Osteocyte (in vitro differentiated cells): ENCODE results near the gene GIMAP8. TPM values are rescaled to one million over a fixed set of nuclear protein-coding genes. Genes with fewer than 3 reads are reported as not detected.

Source experiments
- DNase-seq: peaks from one replicate; pipeline ENCODE4 v3.0.0; 2021; ENCODE audit warnings: mixed read lengths; ENCODE audit not compliant: unreplicated experiment; ENCODE audit errors: extremely low spot score
- H3K27ac Mint-ChIP-seq: one replicate; pipeline ENCODE4 v1.8.0; 2021; ENCODE audit warnings: mild to moderate bottlenecking, mixed read lengths; ENCODE audit not compliant: unreplicated experiment
- H3K27me3 Mint-ChIP-seq: one replicate; pipeline ENCODE4 v1.8.0; 2021; ENCODE audit warnings: mixed read lengths; ENCODE audit not compliant: unreplicated experiment
- H3K36me3 Mint-ChIP-seq: one replicate; pipeline ENCODE4 v1.8.0; 2021; ENCODE audit warnings: mixed read lengths; ENCODE audit not compliant: unreplicated experiment
- H3K4me1 Mint-ChIP-seq: one replicate; pipeline ENCODE4 v1.8.0; 2021; ENCODE audit warnings: mixed read lengths; ENCODE audit not compliant: unreplicated experiment
- H3K4me3 Mint-ChIP-seq: one replicate; pipeline ENCODE4 v1.8.0; 2021; ENCODE audit warnings: mild to moderate bottlenecking, moderate library complexity, mixed read lengths; ENCODE audit not compliant: unreplicated experiment
- H3K9me3 Mint-ChIP-seq: one replicate; pipeline ENCODE4 v1.8.0; 2021; ENCODE audit warnings: mixed read lengths; ENCODE audit not compliant: unreplicated experiment
- total RNA-seq: library from RNA; stranded (reverse); gene quantifications from 2 replicates; pipeline ENCODE4 v1.2.1, GENCODE V29; 2021
- TF ChIP-seq, protein P1 (sequence below): fragments of 200-600 bp; sonication (generic); IDR thresholded peaks from 2 replicates; pipeline ENCODE4 v1.5.0; 2021; ENCODE audit warnings: antibody characterized with exemption, mild to moderate bottlenecking, moderate library complexity

The GIMAP8 gene
- total RNA-seq, 1 donor from 2014 or later, result not detected

DNA sequence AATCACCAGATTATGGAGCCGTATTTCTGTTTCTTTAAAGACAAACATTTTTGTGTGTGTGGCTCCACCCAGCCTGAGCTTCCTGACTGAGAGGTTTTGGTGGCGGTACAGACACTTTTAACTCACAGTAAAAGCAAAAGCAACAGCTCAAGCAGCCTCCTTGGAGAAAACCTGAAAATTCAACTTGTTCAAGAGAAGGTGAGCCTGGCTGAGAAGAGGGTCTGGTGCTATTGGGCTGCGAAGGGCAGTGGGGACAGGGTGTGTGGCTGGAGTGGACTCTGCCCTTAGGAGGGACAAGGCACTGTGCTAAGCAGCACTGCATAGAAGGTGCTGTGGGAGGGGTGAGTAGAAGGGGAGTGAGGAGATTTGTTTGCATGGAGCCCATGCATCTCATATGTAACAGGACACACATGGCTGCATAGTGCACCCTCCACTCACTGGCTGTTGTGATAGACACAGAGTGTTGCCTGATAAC lies 64.4 kb downstream of the GIMAP8 start, which contains the start of gene GIMAP7:
GIMAP7 (plus strand) TSS at position 125 of the 475 bp plus-strand sequence. CDS start 5,103 bp downstream, outside the sequence.
- no peak within 1 kb of the TSS for H3K4me3 Mint-ChIP-seq
- TF ChIP-seq, protein P1, sequence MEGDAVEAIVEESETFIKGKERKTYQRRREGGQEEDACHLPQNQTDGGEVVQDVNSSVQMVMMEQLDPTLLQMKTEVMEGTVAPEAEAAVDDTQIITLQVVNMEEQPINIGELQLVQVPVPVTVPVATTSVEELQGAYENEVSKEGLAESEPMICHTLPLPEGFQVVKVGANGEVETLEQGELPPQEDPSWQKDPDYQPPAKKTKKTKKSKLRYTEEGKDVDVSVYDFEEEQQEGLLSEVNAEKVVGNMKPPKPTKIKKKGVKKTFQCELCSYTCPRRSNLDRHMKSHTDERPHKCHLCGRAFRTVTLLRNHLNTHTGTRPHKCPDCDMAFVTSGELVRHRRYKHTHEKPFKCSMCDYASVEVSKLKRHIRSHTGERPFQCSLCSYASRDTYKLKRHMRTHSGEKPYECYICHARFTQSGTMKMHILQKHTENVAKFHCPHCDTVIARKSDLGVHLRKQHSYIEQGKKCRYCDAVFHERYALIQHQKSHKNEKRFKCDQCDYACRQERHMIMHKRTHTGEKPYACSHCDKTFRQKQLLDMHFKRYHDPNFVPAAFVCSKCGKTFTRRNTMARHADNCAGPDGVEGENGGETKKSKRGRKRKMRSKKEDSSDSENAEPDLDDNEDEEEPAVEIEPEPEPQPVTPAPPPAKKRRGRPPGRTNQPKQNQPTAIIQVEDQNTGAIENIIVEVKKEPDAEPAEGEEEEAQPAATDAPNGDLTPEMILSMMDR, result no peak
- H3K27me3 Mint-ChIP-seq, result no peaks in the 10 kb centered on the region
- DNase-seq, result no peak
- H3K27ac Mint-ChIP-seq, result no peak within 1 kb of the TSS
- no peaks in the 10 kb centered on the region for H3K4me1 Mint-ChIP-seq
- peaks cover 4% of the 10 kb centered on the region for H3K9me3 Mint-ChIP-seq
- no peaks in the 10 kb centered on the region for H3K36me3 Mint-ChIP-seq

DNA sequence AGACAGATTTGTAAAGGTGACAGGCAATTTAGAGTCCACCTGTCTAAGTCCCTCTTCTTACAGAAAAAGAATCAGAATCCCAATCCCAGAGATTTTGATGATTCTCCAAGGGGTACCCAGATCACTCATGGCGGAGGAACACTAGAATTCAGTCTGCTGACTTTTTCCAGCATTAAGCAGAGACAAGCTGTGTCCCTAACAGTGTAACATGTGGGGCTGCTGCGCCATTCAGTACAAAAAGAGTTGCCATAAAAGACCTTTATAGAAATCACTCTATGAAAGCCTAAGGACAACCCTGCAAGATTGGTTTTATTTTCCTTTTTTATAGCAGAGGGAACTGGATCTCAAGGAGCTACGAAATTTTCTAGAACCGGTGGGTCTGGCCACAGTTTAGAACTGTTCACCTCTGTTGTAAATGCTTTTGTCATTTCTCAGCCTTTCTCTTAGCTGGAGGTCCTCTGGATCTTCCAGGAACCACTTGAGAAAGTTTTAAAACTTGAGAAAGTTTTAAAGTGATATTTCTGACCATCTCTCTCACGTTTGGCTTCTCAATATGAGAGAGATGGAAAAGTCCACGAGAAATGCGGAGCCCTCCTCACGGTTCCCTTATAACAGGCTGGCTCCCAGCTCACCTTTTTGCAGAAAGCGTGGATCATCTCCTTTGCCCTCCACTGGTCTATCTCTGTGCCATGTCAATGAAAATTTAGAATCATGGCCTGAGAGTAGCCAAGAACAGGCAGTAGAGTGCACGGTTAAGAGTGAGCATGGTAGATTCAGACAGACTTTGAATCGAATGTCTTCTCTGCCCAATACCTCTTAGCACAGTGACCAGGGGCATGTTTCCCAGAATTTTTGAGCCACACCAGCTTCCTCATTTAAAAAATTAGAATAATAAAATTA lies 65.1 kb downstream of the GIMAP8 start:
- H3K27ac Mint-ChIP-seq, result no peak overlapping the region
- no peak overlapping the region for H3K4me3 Mint-ChIP-seq
- no peaks in the 10 kb centered on the region for H3K27me3 Mint-ChIP-seq
- DNase-seq, result no peak
- peaks cover 4% of the 10 kb centered on the region for H3K9me3 Mint-ChIP-seq
- H3K4me1 Mint-ChIP-seq, result no peaks in the 10 kb centered on the region
- no peaks in the 10 kb centered on the region for H3K36me3 Mint-ChIP-seq
- TF ChIP-seq, protein P1, result no peak

DNA sequence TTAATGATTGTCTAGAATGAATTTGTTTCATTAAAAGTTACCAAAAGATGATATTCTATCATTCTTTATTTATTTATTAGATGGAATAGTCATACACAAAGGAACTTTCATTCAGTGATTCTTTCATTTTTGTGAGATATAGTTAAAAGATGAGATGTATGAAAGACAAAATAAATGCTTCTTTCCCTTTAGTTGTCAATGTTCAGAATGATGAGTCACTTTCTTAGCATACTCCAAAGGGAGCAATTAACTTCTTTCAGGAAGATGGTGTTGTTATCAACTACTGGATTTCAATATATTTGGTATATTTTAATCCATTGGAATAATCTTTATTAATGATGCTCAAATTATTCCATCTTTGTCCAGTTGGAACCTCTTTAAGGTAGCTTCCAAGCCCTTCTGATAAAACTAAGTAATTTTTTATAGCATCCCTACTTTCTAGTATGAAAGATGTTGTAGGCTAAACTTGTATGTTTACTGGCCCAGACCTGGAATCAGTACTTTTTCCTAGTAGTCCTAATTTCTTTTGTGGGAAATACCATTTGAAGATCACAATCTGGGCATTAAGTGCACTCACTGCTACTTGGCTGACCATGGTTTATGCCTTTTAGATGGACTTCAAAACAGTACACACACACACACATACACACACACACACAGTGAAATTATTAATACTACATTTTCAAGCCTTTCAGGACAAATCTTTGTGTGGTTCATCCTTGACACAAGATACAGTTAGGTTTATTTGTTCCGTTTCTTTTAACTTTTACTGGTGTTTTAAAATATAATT lies 66.7 kb downstream of the GIMAP8 start:
- Mint-ChIP-seq H3K9me3 (no peaks in the 10 kb centered on the region), H3K4me3 (no peak overlapping the region), H3K36me3 (no peaks in the 10 kb centered on the region), H3K27me3 (no peaks in the 10 kb centered on the region), H3K27ac (no peak overlapping the region), H3K4me1 (no peaks in the 10 kb centered on the region)
- no peak for DNase-seq
- TF ChIP-seq, protein P1, result no peak

DNA sequence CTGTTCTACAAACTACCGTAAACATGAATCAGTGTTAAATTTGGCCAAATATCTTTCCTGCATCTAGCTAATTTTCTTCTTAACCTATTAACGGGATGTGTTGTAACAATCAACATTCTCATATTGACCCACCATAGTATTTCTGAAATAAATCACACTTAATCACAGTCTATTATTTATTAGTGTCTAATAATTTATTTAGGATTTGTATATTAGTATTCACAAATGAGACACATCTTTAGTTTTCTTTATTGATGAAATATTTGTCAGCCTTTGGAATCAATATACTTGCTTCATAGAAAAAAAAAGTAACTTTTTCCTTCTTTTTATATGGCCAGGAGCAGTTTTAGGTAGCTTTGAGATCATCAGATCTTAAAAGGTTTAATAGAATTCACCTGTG lies 68.9 kb downstream of the GIMAP8 start:
- no peaks in the 10 kb centered on the region for H3K36me3 Mint-ChIP-seq
- H3K27ac Mint-ChIP-seq, result no peak overlapping the region
- no peak overlapping the region for H3K4me3 Mint-ChIP-seq

More for the DNA sequence above, 68.9 kb downstream of the GIMAP8 start:
- Mint-ChIP-seq H3K9me3 (no peaks in the 10 kb centered on the region), H3K4me1 (no peaks in the 10 kb centered on the region), H3K27me3 (no peaks in the 10 kb centered on the region)
- TF ChIP-seq, protein P1, result no peak
- no peak for DNase-seq
